HG03045 (cell line): ENCODE data around the gene LSR.

Experiments
- ATAC-seq: cut with Tn5 transposase; IDR thresholded peaks from one replicate; pipeline ENCODE4 v1.9.1; 2021; ENCODE audit warnings: mild to moderate bottlenecking, moderate library complexity; ENCODE audit not compliant: unreplicated experiment

The LSR gene

DNA sequence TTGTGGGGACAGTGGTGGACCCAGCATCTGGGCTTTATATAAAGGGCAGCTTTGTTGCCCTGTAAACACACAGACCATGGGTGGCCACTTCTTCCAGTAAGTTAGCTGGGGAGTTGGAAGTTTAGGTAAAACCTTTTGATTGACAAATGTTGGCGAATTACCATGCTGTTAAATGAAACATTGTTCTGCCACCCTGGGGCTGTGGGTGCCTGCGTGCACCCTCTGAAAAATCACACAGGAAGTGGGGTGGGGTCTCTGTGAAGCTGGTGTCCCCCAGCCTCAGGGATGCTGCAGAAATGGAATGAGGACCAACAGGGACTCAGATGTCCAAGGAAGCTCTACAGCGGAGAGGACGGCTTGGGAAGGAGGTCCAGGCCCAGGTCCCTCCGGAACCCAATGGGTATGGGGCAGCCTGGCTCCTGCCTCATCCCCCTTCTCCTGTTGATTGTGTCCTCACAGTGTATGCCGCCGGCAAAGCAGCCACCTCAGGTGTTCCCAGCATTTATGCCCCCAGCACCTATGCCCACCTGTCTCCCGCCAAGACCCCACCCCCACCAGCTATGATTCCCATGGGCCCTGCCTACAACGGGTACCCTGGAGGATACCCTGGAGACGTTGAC lies 17.2 kb downstream of the LSR start:
- no peak for ATAC-seq

DNA sequence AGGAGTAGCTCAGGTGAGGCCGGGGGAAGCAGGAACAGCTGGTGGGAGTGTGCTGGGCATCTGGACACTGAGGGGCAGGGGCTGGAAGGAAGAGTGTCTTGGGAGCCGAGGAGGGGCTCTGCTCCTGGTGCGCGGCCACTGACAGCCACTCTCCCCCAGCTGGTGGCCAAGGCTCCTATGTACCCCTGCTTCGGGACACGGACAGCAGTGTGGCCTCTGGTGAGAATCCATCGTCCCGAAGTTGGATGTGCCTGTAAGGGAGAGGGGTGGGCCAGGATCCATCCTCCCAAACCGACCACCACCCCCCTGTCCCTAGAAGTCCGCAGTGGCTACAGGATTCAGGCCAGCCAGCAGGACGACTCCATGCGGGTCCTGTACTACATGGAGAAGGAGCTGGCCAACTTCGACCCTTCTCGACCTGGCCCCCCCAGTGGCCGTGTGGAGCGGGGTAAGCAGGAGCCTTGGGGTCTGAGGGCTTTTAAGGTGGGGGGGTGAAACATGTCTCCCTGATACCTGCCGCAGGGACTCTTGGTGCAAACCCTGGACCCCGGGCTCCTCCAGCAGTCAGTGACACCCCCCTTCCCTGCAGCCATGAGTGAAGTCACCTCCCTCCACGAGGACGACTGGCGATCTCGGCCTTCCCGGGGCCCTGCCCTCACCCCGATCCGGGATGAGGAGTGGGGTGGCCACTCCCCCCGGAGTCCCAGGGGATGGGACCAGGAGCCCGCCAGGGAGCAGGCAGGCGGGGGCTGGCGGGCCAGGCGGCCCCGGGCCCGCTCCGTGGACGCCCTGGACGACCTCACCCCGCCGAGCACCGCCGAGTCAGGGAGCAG lies 17.9 kb downstream of the LSR start:
- no peak for ATAC-seq

DNA sequence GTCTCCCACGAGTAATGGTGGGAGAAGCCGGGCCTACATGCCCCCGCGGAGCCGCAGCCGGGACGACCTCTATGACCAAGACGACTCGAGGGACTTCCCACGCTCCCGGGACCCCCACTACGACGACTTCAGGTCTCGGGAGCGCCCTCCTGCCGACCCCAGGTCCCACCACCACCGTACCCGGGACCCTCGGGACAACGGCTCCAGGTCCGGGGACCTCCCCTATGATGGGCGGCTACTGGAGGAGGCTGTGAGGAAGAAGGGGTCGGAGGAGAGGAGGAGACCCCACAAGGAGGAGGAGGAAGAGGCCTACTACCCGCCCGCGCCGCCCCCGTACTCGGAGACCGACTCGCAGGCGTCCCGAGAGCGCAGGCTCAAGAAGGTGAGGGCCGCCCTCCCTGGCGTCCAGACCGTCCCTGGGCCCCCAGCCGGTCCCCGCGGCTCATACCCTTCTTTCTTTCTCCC lies 18.6 kb downstream of the LSR start:
- no peak for ATAC-seq

DNA sequence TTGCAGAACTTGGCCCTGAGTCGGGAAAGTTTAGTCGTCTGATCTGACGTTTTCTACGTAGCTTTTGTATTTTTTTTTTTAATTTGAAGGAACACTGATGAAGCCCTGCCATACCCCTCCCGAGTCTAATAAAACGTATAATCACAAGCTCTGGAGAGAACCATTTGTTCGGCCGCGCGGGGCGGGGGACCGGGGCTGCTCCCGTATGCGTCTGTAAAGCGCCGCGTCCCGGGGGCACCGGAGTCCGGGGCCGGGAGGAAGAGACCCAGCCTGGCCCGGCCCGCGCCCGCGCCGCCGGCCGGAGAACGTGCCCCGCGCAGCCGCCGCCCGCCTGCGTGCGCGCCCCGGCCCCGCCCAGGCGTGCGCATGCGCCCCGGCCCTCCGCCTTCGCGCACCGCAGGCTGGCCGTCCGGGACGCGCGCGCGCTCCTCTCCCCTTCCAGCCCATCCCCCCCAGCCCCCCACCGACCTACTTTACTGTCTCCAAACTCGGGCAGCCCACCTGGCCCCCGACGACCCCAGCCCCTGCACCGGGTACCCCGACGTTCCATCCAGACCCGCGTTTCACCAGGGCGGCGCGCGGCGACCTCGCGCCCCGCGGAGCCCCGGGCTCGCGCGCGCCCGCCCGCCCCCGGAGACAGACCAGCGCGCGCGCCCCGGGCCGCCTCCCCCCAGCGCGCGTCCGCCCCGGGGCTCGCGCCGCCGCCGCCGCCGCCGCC lies 19.2 kb downstream of the LSR start:
- peak; percentile 53 for ATAC-seq

DNA sequence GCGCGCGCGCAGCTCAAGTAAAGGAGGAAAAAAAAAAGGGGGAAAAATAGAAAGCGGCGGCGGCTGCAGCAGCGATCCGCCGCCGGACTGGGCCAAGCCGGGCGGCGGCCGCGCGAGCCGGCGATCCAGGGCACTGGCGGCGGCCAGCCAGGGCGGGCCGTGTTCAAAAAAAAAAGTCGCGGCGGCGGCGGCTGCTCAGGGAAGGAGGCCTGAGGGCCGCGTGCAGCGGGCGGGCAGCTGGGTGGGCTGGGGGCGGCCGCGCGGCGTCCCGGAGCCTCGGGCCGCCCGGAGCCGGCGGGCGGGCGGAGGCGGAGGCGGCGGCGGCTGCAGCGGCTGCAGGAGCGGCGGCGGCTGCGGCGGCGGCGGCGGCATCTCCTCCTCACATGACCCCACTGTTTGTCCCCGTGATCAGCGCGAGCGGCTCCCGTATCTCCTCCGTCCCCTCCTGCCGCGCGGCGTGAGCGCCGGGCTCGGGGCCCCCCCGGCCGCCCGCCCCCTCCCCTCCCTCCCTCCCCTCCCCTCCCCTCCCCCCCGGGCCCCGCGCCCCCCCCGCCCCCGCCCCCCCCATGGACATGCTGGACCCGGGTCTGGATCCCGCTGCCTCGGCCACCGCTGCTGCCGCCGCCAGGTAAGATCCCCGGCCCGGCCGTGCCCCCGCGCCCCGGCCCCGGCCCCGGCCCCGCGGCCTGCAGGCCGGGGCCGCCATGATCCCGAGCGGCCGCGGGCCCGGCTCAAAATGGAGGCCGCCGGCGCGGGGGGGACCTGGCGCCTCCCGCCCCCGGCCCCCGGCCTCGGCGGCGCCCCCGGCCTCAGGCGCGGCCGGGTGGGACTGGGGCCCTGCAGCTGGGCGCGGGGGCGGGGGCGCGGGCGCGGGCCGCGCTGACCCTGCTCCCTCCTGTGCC lies 20.0 kb downstream of the LSR start, which contains the start of gene USF2:
Gene USF2 (plus strand): TSS at position 427 of the 902 bp plus-strand sequence. CDS start 140 bp downstream, at position 567.
- ATAC-seq: peak; percentile 27

DNA sequence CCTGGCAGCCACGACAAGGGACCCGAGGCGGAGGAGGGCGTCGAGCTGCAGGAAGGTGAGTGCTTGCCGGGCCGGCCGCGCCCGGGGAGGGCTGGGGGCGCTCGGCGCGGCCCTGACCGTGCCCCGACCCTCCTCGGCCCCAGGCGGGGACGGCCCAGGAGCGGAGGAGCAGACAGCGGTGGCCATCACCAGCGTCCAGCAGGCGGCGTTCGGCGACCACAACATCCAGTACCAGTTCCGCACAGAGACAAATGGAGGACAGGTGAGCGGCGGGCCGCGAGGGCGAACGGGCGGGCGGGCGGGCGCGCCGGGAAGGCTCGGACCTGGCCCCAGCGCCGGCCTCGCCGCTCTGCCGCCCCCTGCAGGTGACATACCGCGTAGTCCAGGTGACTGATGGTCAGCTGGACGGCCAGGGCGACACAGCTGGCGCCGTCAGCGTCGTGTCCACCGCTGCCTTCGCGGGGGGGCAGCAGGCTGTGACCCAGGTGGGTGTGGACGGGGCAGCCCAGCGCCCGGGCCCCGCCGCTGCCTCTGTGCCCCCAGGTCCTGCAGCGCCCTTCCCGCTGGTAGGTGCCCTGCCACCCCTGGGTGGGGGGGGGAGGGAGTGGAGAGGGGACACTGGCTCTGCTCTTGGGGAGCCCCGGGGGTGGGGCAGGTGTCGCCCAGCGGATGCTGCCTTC lies 20.8 kb downstream of the LSR start:
- ATAC-seq: peak; percentile 47

DNA sequence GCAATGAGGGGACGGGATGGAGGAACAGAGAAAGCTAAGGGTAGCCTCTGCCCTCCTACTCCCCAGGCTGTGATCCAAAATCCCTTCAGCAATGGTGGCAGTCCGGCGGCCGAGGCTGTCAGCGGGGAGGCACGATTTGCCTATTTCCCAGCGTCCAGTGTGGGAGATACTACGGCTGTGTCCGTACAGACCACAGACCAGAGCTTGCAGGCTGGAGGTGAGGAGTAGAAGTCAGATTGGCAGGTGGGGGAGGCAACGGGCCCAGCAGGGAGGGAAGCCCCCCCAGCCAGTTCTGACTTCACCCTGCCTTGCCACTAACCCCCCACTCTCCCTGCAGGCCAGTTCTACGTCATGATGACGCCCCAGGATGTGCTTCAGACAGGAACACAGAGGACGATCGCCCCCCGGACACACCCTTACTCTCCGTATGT lies 21.6 kb downstream of the LSR start:
- ATAC-seq: no peak

DNA sequence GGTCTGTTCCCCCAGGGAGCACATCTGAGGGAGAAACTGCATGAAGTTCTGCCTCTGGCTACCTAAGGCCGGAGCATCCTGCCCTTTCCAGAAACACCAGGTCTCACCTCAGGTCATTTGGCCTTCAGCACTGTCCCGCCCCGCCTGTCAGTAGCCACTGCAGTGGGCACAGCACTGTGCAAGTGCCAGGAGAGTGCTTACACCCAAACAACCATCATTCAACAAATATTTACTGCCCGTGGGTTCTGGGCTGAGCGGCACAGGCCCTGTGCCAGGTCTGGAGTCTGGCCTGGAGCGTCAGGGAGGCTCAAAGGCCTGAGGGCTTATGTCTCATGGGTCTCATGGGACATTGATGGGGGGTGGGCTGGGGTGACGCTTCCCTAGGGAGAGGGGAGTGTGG lies 22.7 kb downstream of the LSR start:
- ATAC-seq: no peak

DNA sequence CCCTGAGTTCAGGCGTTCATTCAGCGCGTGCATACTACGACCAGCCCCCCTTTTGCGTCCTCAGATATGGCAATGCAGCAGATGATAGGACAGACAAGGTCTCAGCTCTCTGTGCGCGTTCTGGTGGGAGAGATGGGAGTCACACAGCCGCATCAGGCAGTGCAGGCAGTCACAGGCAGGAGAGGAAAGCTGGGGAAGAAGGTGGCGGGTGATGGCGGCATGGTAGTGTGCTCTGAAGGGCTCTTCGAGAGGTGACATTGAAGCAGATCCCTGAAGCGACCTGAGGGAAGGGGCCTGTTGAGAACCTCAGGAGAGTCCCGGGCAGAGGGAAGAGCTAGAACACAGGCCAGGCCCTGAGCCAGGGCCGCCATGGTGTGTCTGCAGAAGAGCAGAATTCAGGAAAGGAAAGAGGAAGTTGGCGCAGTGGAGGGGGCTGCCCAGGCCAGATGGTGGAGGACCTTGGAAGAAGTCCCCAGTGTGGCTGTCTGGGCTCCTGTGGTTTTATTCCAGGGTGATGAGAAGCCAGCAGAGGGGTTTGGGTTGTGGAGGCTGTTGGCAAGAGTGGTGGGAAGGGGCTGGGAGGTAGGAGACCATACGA lies 23.4 kb downstream of the LSR start:
- ATAC-seq: no peak

DNA sequence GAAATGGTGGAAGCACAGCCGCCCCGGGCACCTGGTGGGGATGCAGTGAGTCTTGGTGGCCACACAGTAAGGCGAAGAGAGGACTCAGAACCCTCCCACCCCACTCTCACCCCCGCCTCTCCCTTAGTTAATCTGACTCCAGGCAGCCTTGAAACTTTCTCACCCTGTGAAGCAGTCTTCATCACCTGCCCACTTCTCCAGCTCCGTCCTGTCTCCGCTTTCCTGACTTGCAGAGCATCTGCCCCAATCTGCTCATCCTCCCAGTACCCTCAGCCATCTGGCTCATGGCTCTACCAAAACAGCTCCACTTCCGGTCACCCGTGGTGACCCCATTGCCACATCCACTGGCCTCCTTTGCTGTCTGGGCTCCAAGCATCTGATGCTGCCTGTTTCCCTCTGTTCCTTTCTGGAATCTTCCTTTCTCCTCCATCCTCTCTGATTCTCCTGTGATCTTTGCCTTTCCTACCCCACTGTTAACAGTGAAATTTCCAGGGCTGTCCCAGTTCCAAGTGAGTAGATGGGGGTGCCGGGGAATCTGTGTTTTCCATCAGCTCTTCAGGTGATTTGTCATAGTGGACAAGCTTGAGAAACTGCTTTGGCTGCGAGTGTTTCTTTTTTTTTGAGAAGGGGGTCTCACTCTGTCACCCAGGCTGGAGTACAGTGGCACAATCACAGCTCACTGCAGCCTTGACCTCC lies 24.3 kb downstream of the LSR start:
- no peak for ATAC-seq

DNA sequence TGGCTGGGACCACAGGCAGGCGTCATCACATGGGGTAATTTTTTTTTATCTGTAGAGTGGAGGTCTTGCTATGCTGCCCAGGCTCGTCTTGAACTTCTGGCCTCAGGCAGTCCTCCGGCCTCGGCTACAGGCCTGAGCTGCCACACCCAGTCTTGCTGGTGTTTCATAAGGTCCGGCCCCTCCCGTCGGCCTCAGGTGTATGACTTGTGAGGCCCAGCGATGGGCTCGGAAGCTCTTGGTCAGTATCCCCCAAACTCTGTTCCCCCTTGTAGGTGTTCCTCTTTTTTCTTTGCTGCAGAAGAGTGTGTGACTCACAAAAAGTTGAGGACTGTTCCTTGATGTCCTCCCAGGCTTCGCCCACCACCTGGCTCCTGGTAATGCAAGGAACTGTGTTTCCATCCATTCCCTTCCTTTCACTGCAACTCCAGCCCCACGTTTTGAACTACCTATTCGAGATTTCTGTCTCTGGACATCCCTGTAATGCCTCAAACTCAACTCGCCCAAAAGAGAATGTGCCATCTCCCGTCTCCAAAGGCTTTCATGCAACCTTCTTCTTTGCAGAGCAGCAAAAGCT lies 25.0 kb downstream of the LSR start:
- ATAC-seq: no peak

DNA sequence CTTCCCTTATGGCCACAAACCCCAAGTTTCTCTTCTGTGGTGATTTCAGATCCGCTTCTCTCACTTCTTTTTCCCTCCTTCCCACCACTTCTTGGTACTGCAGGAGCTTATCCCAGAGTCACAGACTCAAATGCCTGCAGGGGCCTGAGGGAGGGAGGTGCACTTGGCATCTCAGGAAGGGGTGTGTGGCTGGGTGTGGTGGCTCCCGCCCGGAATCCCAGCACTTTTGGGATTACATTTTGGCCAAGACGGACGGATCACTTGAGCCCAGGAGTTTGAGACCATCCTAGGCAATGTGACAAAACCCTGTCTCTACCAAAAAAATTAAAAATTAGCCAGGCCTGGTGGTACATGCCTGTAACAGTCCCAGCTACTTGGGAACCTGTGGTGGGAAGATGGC lies 25.5 kb downstream of the LSR start:
- ATAC-seq: no peak

DNA sequence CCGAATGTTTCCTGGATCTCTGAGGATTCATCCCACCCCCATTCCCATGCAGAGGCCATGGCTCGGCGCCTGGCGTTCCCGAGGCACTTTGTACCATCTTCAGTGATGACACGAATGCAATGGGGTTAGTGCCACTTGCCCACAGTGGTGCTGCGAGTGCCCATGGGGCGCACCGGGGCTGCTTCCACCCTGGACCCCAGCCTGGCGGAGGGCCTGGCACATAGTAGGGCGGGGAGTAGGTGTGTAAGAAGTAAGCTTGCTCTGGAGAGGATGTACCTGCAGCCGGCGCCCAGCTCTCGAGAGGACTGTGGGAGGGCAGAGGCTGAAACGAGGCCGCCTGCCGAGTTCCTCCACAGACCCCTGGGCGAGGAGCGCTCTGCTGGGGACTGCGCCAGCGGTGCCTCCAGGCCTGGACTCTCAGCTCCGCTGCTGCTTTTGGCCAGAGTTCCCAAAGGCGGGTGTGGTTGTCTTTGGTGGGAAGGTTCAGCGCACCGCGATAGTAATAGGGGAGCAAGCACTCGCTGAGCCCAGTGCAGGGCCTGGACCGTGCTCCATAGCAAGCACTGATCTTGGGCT lies 28.0 kb downstream of the LSR start:
- ATAC-seq: no peak

DNA sequence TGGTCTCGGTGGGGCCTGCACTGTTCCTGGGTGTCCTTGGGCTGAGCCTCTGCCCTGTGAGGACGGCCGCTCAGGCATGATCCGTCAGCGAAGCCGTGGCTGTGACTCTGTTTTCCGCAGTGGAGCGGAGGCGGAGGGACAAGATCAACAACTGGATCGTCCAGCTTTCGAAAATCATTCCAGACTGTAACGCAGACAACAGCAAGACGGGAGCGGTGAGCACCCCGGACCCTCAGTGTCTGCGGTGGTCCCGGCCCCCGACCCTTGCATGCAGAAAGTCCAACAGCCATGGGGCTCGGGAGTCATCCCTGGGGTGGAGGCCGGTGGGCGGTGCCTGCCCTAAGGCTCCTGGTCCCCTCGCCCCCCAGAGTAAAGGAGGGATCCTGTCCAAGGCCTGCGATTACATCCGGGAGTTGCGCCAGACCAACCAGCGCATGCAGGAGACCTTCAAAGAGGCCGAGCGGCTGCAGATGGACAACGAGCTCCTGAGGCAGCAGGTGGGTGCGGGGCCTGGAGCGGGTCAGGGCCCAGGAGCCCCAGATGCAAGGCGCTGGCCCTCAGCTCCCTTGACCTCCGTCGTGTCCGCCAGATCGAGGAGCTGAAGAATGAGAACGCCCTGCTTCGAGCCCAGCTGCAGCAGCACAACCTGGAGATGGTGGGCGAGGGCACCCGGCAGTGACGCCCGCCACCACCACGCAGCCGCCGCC lies 29.9 kb downstream of the LSR start:
- no peak for ATAC-seq

DNA sequence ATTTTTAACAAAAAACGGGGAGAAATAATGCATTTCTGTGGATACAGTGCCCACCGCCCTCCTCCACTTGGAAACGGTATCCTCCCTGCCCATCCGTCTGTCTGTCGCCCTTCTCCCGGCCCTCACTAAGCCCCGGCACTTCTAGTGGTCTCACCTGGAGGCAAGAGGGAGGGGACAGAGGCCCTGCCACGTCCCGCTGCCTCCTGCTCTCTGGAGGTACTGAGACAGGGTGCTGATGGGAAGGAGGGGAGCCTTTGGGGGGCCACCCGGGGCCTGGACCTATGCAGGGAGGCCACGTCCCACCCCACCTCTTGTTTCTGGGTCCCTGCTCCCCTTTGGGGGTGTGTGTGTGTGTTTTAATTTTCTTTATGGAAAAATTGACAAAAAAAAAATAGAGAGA lies 30.6 kb downstream of the LSR start:
- no peak for ATAC-seq

DNA sequence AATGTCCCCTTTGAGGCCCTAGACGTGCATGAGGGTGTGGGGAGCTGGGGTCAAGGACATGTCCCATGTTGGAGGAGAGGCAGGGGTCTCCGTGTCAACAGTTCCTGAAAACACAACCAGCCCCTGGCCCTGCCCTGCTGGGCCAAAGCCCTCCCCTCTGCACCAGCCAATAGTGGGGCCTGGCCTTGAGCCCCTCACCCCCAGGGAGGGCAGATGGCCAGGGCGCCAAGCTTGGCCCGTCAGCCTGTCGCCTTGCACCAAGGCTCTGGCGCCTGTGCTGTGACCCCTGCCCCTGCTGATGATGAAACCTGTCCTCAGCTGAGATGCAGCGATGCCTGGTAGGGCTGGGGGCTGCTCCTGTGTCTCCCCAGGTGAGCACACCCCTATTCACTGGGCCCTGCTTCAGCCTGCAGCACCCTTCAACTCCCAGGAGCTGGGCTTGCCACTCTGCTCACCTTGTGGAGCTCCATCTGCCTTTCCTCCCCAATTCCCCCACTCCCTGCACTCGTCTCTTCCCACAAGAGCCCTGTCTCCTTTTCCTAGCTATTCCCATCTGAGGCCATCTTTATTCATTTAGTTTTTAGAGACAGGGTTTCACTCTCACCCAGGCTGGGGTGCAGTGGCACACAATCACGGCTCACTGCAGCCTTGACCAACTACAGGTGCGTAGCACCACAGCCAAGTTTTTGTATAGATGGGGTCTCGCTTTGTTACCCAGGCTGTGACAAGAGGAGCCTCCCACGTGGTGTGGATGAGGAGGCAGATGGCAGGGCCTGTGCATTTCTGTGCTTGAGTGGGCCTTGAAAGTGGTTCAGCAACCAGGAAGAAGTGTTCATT lies 31.4 kb downstream of the LSR start:
- no peak for ATAC-seq

DNA sequence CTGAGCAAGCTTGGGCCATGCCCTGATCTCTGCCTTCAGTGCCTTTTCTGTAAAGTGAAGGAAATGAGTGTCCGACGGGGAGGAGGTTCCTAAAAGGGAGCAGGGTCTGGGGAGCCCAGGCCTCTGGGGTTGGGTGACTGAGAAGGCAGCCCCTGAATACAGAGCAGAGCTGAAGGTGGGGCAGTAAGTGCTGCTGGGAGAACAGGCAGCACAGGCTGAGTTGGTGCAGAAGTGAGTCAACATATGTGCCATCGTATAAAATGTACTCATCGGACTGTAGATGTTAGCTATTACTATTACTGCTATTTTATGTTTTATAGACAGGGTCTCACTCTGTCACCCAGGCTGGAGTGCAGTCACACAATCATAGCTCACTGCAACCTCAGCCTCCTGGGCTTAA lies 32.5 kb downstream of the LSR start:
- ATAC-seq: no peak
